Activated B cell treated with CpG ODN at 0.5 μM for 24 hours (primary cell): ENCODE data around the gene ANKRD44. TPM values are rescaled to one million over a fixed set of nuclear protein-coding genes. Genes with fewer than 3 reads are reported as not detected.

Source experiments
- ATAC-seq: fragments of 200-7000 bp; cut with Tn5 transposase; one replicate; pipeline ENCODE4 v1.10.0; 2021; ENCODE audit warnings: low read depth, mild to moderate bottlenecking, moderate library complexity
- CTCF ChIA-PET: fragments of 350-600 bp; sonication (Branson Sonifier 250); formaldehyde crosslinking; loops from one replicate; lab custom pipeline; 2021; ENCODE audit warnings: antibody characterized with exemption; lab: Charles Lee
- POLR2A ChIA-PET: fragments of 350-600 bp; sonication (Branson Sonifier 250); formaldehyde crosslinking; loops from one replicate; lab custom pipeline; 2021; ENCODE audit warnings: antibody characterized with exemption; lab: Charles Lee
- DNase-seq: peaks from one replicate; pipeline ENCODE4 v3.0.0; 2022
- H3K27ac Mint-ChIP-seq: one replicate; pipeline ENCODE4 v1.8.0; 2020; ENCODE audit warnings: mixed read lengths
- H3K27me3 Mint-ChIP-seq: one replicate; pipeline ENCODE4 v1.8.0; 2021; ENCODE audit warnings: mixed read lengths
- H3K36me3 Mint-ChIP-seq: one replicate; pipeline ENCODE4 v1.8.0; 2021; ENCODE audit warnings: low read depth, mixed read lengths
- H3K4me1 Mint-ChIP-seq: one replicate; pipeline ENCODE4 v1.8.0; 2021; ENCODE audit warnings: mixed read lengths
- H3K4me3 Mint-ChIP-seq: one replicate; pipeline ENCODE4 v1.8.0; 2020; ENCODE audit warnings: mild to moderate bottlenecking, mixed read lengths
- H3K9me3 Mint-ChIP-seq: one replicate; pipeline ENCODE4 v1.8.0; 2020; ENCODE audit warnings: mixed read lengths
- CTCF ChIP-seq: fragments of 200-600 bp; IDR thresholded peaks from one replicate; pipeline ENCODE4 v1.8.0; 2022; ENCODE audit warnings: antibody characterized with exemption, mild to moderate bottlenecking
- intact Hi-C: fragments of 100-400 bp; cut with micrococcal nuclease; formaldehyde crosslinking; loops from one replicate; pipeline ENCODE4 v1.15.1; 2024
- total RNA-seq: library from RNA; stranded (reverse); gene quantifications from 2 replicates; pipeline ENCODE4 v1.2.3, GENCODE V29; 2022

ANKRD44 gene
- total RNA-seq, 1 donor from 2014 or later: 185 TPM

- no peak for TF ChIP-seq CTCF
- intact Hi-C loops: loop anchor here (2.0 kb wide), 1 partner anchor 44 kb away; no protein-coding TSS in a partner anchor
- peak overlapping the region; percentile 53 for H3K27ac Mint-ChIP-seq
- H3K4me1 Mint-ChIP-seq: peaks cover 93% of the 10 kb centered on the region
- ChIA-PET POLR2A (interaction anchor here (1.0 to 1.5 kb wide), 3 partner anchors 63 to 82 kb away, joined by 3 to 6 read pairs (median 4); no protein-coding TSS in a partner anchor), CTCF (no interaction called here)
- H3K36me3 Mint-ChIP-seq: peaks cover 38% of the 10 kb centered on the region
- H3K4me3 Mint-ChIP-seq: no peak overlapping the region
- ATAC-seq (no peak), DNase-seq (no peak)
- H3K9me3 Mint-ChIP-seq: no peaks in the 10 kb centered on the region
- H3K27me3 Mint-ChIP-seq: no peaks in the 10 kb centered on the region
These were observed 75.8 kb downstream of the ANKRD44 start for GRCh38 chr2:197234671-197235191.

- POLR2A ChIA-PET: interaction anchor here (0.6 to 1.1 kb wide), 2 partner anchors 74 to 88 kb away, joined by 3 to 7 read pairs; no protein-coding TSS in a partner anchor
- intact Hi-C loops: no loop called here
- no peak for TF ChIP-seq CTCF
- Mint-ChIP-seq H3K4me1 (peaks cover 94% of the 10 kb centered on the region), H3K27me3 (no peaks in the 10 kb centered on the region), H3K27ac (peak overlapping the region; percentile 44), H3K4me3 (no peak overlapping the region), H3K9me3 (no peaks in the 10 kb centered on the region), H3K36me3 (peaks cover 35% of the 10 kb centered on the region)
- no peak for ATAC-seq
- DNase-seq: no peak
- CTCF ChIA-PET: interaction anchor here (0.6 kb wide), 1 partner anchor 42 kb away, joined by 3 read pairs; no protein-coding TSS in a partner anchor
These were observed 77.1 kb downstream of the ANKRD44 start for GRCh38 chr2:197233473-197233872.

- POLR2A ChIA-PET: interaction anchor here (3.3 kb wide), 1 partner anchor 9 kb away, joined by 22 read pairs; no protein-coding TSS in a partner anchor
- TF ChIP-seq CTCF: no peak
- H3K9me3 Mint-ChIP-seq: no peaks in the 10 kb centered on the region
These were observed 78.6 kb downstream of the ANKRD44 start for GRCh38 chr2:197232010-197232409.

DNA sequence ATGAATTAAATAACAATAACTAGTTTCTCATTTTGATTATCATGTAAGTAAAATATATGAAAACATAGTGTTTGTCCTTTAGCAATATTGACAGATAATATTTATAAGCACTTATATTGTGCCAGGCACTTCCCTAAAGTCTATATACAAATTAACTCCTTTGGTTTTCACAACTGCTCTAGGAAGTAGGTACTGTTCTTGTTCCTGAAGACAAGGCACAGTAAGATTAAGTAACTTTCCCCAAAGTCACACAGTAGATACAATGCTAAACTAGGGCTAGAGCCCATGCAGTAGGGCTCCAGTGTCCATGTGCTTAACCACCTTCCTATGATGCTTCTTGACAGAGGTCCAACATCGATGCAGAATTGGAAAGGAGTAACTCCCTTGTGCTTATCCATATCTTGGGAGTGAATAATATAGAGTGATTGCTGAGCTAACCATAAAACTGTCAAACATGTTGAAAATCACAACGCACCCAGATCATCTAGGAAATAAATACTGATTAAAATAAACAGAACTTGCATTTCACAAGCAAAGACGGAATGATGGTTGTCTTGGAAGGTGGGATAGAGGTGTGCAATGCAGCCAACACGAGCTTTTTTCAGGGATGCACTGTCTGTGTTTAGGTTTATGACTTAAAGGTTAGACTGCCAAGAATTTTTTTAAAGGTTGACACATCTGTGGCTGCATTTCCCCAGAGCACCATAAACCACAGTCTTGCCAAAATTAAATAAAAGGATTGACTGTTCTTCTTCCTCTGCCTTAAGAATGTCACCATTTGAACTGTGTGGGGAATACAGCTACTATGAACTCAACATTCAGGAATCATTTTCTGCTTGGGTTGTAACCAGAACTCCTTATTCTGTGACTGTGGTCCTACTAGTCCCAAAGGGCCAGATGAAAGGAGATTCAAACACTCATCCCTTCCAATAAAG lies 80.8 kb downstream of the ANKRD44 start:
- Mint-ChIP-seq H3K9me3 (no peaks in the 10 kb centered on the region), H3K36me3 (peaks cover 44% of the 10 kb centered on the region), H3K27ac (peak overlapping the region; percentile 42), H3K4me1 (peaks cover 94% of the 10 kb centered on the region), H3K27me3 (no peaks in the 10 kb centered on the region), H3K4me3 (no peak overlapping the region)
- CTCF ChIA-PET: interaction anchor here (1.0 to 1.2 kb wide), 2 partner anchors 38 to 116 kb away, joined by 3 read pairs; no protein-coding TSS in a partner anchor
- ATAC-seq: no peak
- intact Hi-C loops: loop anchor here (1.0 kb wide), 2 partner anchors 8 to 10 kb away; no protein-coding TSS in a partner anchor
- no peak for DNase-seq
- no peak for TF ChIP-seq CTCF
- POLR2A ChIA-PET: interaction anchor here (0.6 to 3.3 kb wide), 2 partner anchors 11 to 76 kb away, joined by 3 to 22 read pairs; no protein-coding TSS in a partner anchor

More at GRCh38 chr2:197232010-197232409, 78.6 kb downstream of the ANKRD44 start:
- H3K27ac Mint-ChIP-seq: peak overlapping the region; percentile 57
- no peak for DNase-seq
- H3K36me3 Mint-ChIP-seq: peaks cover 40% of the 10 kb centered on the region
- H3K27me3 Mint-ChIP-seq: no peaks in the 10 kb centered on the region
- H3K4me3 Mint-ChIP-seq: no peak overlapping the region
- intact Hi-C loops: no loop called here
- CTCF ChIA-PET: no interaction called here
- ATAC-seq: no peak
- H3K4me1 Mint-ChIP-seq: peaks cover 94% of the 10 kb centered on the region
